Measurements from ENCODE around the gene CD27.

The CD27 gene

GRCh38 chr12:6452944-6453630 is 8.3 kb downstream of the CD27 start:
- H3K4me3 ChIP-seq (ENCODE audit: low read depth, low read length) = peak overlapping the region; percentile 74
- no peak for TF ChIP-seq CTCF (conservative IDR thresholded peaks at IDR 0.05; ENCODE audit: low read depth, low read length)
- no peak for DNase-seq (ENCODE audit: low read depth)

GRCh38 chr12:6457220-6457945 is 12.6 kb downstream of the CD27 start:
- no peak overlapping the region for H3K4me3 ChIP-seq (ENCODE audit: low read depth, low read length)
- no peak for DNase-seq (ENCODE audit: low read depth)
- TF ChIP-seq CTCF (conservative IDR thresholded peaks at IDR 0.05; ENCODE audit: low read depth, low read length) = no peak

GRCh38 chr12:6458281-6459003 is 13.7 kb downstream of the CD27 start:
- TF ChIP-seq CTCF (conservative IDR thresholded peaks at IDR 0.05; ENCODE audit: low read depth, low read length) = no peak
- H3K4me3 ChIP-seq (ENCODE audit: low read depth, low read length) = no peak overlapping the region
- no peak for DNase-seq (ENCODE audit: low read depth)

GRCh38 chr12:6459004-6459337 is 14.2 kb downstream of the CD27 start:
- no peak overlapping the region for H3K4me3 ChIP-seq (ENCODE audit: low read depth, low read length)
- no peak for DNase-seq (ENCODE audit: low read depth)
- no peak for TF ChIP-seq CTCF (conservative IDR thresholded peaks at IDR 0.05; ENCODE audit: low read depth, low read length)

GRCh38 chr12:6460751-6461371 is 16.1 kb downstream of the CD27 start:
- no peak overlapping the region for H3K4me3 ChIP-seq (ENCODE audit: low read depth, low read length)
- no peak for TF ChIP-seq CTCF (conservative IDR thresholded peaks at IDR 0.05; ENCODE audit: low read depth, low read length)
- no peak for DNase-seq (ENCODE audit: low read depth)

- TF ChIP-seq CTCF (conservative IDR thresholded peaks at IDR 0.05; ENCODE audit: low read depth, low read length) = no peak
- no peak for DNase-seq (ENCODE audit: low read depth)
- H3K4me3 ChIP-seq (ENCODE audit: low read depth, low read length) = no peak overlapping the region
Measured at GRCh38 chr12:6461401-6462233, 16.9 kb downstream of the CD27 start.

Data from choroid plexus epithelial cell (primary cell).